Stimulated activated naive CD8-positive, alpha-beta T cell treated with anti-CD3 and anti-CD28 coated beads, Interleukin-15, amount 100 ng/mL, for 72 hours (primary cell): ENCODE measurements around the gene SLC7A10.
"Not testable (repeated sequence)": the region's sequence is repeated elsewhere in the genome, so short reads cannot be mapped to it uniquely, and the experiment has no call there.

Experiments used
- ATAC-seq: fragments of 150-1000 bp; cut with Tn5 transposase; 2 replicates; pipeline ENCODE4 v1.10.0; 2021; ENCODE audit warnings: mild to moderate bottlenecking, moderate library complexity
- DNase-seq, 2 donors: peaks; one replicate each; pipeline ENCODE4 v3.0.0; 2021 to 2022
- H3K27ac Mint-ChIP-seq, 2 donors: one replicate each; pipeline ENCODE4 v1.8.0; 2022; ENCODE audit warnings: mild to moderate bottlenecking in 2 of 2, mixed read lengths in 2 of 2, moderate library complexity in 2 of 2
- H3K27me3 Mint-ChIP-seq: one replicate; pipeline ENCODE4 v1.8.0; 2022; ENCODE audit warnings: mixed read lengths
- H3K4me1 Mint-ChIP-seq: one replicate; pipeline ENCODE4 v1.8.0; 2022; ENCODE audit warnings: mild to moderate bottlenecking, mixed read lengths
- H3K4me3 Mint-ChIP-seq, 2 donors: one replicate each; pipeline ENCODE4 v1.8.0; 2022; ENCODE audit warnings: mild to moderate bottlenecking in 2 of 2, mixed read lengths in 2 of 2, moderate library complexity in 1 of 2
- H3K9me3 Mint-ChIP-seq, 2 donors: one replicate each; pipeline ENCODE4 v1.8.0; 2022; ENCODE audit warnings: mixed read lengths in 2 of 2

SLC7A10 gene

DNA sequence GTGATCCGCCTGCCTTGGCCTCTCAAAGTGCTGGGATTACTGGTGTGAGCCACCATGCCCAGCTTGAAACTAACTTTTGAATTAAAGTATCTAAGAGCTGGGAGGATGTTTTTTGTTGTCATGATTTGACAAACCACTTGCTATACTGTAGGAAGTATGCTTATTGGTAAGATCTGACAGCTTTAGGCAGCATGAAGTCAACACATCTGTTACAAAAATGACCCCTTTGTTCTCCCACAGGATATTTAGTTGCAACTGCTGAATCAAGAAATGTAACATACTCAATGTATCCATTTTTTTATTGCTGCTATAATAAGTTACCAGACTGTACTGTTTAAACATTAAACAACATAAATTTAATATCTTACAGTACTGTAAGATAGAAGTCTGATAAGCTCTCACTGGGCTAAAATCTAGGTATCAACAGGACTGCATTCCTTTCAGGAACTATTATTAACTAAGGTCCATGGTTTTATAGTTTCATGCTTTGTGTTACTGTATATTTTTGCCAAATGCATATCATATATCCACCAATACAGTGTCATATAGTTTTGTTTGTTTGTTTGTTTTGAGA lies 54.3 kb downstream of the SLC7A10 start:
- Mint-ChIP-seq H3K27me3 (no peaks in the 10 kb centered on the region), H3K4me3 (no peak overlapping the region), H3K4me1 (peaks cover 41% of the 10 kb centered on the region), H3K9me3 (peaks cover 12 to 20% of the 10 kb centered on the region in 2 donors), H3K27ac (no peak overlapping the region)
- ATAC-seq = no peak
- DNase-seq = no peak

DNA sequence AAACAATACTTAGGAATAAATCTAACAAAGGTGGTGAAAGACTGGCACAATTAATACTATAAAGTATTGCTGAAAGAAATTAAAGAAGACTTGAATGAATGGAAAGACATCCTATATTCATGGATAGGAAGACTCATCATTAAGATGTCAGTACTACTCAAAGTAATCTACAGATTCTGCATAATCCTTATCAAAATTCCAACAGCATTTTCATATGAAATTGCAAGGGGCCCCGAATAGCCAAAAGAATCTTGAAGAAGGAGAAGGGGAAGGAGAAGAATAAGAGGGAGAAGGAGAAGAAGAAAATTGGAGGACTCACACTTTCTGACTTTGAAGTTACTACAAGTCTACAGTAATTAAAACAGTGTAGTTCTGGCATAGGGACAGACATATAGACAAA lies 57.1 kb downstream of the SLC7A10 start:
- Mint-ChIP-seq H3K27me3 (no peaks in the 10 kb centered on the region), H3K4me3 (no peak overlapping the region), H3K27ac (no peak overlapping the region), H3K4me1 (peaks cover 15% of the 10 kb centered on the region), H3K9me3 (peaks cover 12 to 20% of the 10 kb centered on the region in 2 donors)
- ATAC-seq (no peak), DNase-seq (no peak)

DNA sequence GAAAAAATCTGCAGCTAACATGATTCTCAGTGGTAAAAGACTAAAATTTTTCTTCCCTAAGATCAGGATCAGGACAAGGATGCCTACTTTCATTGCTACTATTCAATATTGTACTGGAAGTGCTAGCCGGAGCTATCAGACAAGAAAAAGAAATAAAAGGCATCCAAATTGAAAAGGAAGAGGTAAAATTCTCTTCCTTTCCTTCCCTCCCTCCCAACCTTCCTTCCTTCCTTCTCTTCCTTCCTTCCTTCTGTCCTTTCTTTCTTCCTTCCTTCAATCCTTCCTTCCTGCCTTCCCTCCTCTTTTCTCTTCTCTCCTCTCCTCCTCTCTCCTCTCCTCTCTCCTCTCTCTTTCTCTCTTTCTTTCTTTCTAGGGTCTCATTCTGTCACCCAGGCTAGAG lies 58.2 kb downstream of the SLC7A10 start:
- H3K4me1 Mint-ChIP-seq = peaks cover 5% of the 10 kb centered on the region
- H3K27ac Mint-ChIP-seq = no peak overlapping the region
- ATAC-seq (no peak), DNase-seq (no peak)
- no peaks in the 10 kb centered on the region for H3K27me3 Mint-ChIP-seq
- H3K4me3 Mint-ChIP-seq = no peak overlapping the region
- H3K9me3 Mint-ChIP-seq = peaks cover 12 to 20% of the 10 kb centered on the region in 2 donors

DNA sequence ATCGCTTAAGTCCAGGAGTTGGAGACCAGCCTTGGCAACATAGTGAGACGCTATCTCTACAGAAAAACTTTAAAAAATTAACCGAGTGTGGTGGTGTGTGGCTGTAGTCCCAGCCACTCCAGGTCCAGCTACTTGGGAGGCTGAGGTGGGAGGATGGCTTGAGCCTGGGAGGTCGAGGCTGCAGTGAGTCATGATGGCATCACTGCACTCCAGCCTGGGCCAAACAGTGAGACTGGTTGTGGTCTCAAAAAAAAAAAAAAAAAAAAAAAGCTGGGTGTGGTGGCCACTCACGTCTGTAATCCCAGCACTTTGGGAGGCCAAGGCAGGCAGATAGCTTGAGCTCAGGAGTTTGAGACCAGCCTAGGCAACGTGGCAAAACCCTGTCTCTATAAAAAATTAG lies 59.6 kb downstream of the SLC7A10 start:
- H3K27me3 Mint-ChIP-seq, H3K4me3 Mint-ChIP-seq, DNase-seq, ATAC-seq, H3K27ac Mint-ChIP-seq: not testable (repeated sequence)
- peaks cover 12 to 20% of the 10 kb centered on the region in 2 donors for H3K9me3 Mint-ChIP-seq
- peaks cover 12% of the 10 kb centered on the region for H3K4me1 Mint-ChIP-seq

- ATAC-seq = no peak
- H3K9me3 Mint-ChIP-seq = peaks cover 9 to 19% of the 10 kb centered on the region in 2 donors
- no peak overlapping the region for H3K27ac Mint-ChIP-seq
- DNase-seq = no peak
- no peaks in the 10 kb centered on the region for H3K27me3 Mint-ChIP-seq
- H3K4me3 Mint-ChIP-seq = no peak overlapping the region
- H3K4me1 Mint-ChIP-seq = peaks cover 28% of the 10 kb centered on the region
Measured at GRCh38 chr19:33163481-33163880, 62.2 kb downstream of the SLC7A10 start.

DNA sequence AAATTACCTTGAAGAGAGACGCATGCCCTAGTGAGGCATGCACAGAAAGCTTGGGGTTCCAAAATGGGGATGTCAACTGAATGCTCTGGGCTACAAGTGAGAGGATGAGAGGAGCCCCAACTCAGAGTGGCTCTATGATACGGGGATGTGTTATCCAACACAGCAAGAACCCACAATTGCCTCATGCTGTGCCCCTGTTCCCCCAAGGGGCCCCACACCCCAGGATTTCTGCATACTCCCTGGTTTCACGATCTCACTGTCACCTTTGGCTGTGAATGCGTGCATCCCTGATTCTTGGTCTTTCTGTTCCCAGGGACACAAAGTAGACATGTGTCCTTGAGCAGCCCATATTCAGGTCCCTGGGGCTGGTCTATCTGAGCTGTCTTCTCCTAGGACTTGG lies 64.4 kb downstream of the SLC7A10 start:
- H3K4me1 Mint-ChIP-seq = peaks cover 37% of the 10 kb centered on the region
- no peak overlapping the region for H3K4me3 Mint-ChIP-seq
- no peaks in the 10 kb centered on the region for H3K27me3 Mint-ChIP-seq
- H3K9me3 Mint-ChIP-seq = peaks cover 0 to 7% of the 10 kb centered on the region in 2 donors
- DNase-seq (no peak), ATAC-seq (no peak)
- H3K27ac Mint-ChIP-seq = peak overlapping the region in 1 of 2 donors; percentile 15

DNA sequence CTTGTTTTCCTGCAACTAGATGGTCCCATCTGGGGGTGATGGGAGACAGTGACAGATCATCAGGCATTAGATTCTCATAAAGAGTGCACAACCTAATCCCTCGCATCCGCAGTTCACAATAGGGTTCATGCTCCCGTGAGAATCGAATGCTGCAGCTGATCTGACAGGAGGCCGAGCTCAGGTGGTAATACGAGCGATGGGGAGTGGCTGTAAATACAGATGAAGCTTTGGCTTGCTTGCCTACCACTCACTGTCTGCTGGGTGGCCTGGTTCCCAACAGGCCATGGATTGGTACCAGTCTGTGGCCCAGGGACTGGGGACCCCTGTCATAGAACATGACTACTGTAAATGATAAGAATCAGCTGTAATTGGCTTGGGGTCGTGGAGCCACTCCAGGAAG lies 65.8 kb downstream of the SLC7A10 start:
- ATAC-seq (no peak), DNase-seq (no peak)
- H3K27me3 Mint-ChIP-seq = no peaks in the 10 kb centered on the region
- peaks cover 37% of the 10 kb centered on the region for H3K4me1 Mint-ChIP-seq
- H3K4me3 Mint-ChIP-seq = peak overlapping the region in 1 of 2 donors; percentile 54
- peaks cover 0 to 7% of the 10 kb centered on the region in 2 donors for H3K9me3 Mint-ChIP-seq
- peak overlapping the region in 1 of 2 donors; percentile 86 for H3K27ac Mint-ChIP-seq

GRCh38 chr19:33159149-33159548 lies 66.5 kb downstream of the SLC7A10 start:
- no peak overlapping the region for H3K27ac Mint-ChIP-seq
- no peak for ATAC-seq

More at GRCh38 chr19:33159149-33159548, 66.5 kb downstream of the SLC7A10 start:
- Mint-ChIP-seq H3K9me3 (peaks cover 0 to 7% of the 10 kb centered on the region in 2 donors), H3K4me1 (peaks cover 37% of the 10 kb centered on the region), H3K4me3 (no peak overlapping the region), H3K27me3 (no peaks in the 10 kb centered on the region)
- DNase-seq = no peak
